Measurements from ENCODE around the gene LHFPL2. TPM values are rescaled to one million over a fixed set of nuclear protein-coding genes. Genes with fewer than 3 reads are reported as not detected.

LHFPL2 gene
- total and polyA plus RNA-seq, 2 experiments from 2014 or later: 10.6 to 50.8 TPM

DNA sequence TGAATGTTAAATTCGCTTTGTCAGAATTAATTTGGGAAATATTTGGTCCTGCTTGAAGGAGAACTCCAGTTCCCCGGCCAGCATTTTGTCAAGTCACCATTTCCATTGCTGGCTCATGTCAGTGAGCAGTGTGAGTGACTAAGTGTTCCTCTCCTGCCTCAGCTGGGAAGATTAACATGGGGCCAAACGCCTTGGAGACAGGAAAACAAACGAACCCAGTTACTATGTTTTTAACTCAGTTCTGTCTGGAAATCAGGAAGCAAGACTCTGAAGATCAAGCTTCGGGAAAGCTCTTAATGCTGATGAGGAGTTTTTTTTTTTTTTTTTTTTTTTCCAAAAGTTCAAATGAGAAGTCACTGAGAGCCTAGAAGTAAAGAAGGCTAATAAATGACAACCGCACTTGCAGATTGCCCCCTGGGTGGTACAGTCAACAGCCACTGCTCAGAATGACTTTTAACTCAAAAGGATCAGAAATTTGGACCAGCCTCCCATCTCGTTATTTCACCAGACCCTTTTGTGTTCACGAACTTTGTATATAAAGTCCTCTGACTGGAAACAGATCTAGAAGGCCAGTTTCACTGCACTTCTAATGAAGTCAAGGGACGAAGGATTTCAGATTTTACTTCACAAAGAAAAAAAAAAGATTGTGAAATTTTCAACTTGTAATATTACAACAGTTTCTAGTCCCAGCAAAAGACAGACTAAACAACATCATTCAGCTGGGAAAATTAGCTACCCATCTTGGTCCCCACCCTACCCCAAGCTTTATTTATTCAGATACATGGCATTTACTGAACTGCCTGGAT, 121.3 kb downstream of the LHFPL2 start:
- peak; percentile 51 for ATAC-seq
- peaks cover 12% of the 10 kb centered on the region for H3K4me1 ChIP-seq (ENCODE audit: insufficient read depth)
- Mint-ChIP-seq H3K27ac (peak overlapping the region; percentile 92), H3K9me3 (no peaks in the 10 kb centered on the region), H3K27me3 (ENCODE audit: insufficient read depth, low read depth, poor library complexity) (no peaks in the 10 kb centered on the region), H3K4me3 (no peak overlapping the region), H3K36me3 (ENCODE audit: low read depth) (no peaks in the 10 kb centered on the region; the same call in 2 of the 3 replicates), H3K4me1 (peaks cover 36% of the 10 kb centered on the region)
- H3K27ac ChIP-seq (ENCODE audit: low read depth): no peak overlapping the region
- H3K4me2 ChIP-seq: no peak overlapping the region
- peak; percentile 62 for DNase-seq (ENCODE audit: low spot score)
- 0 out of 2 replicates have a peak, but pooled peaks cover 4% of the 10 kb centered on the region for H3K9me2 ChIP-seq (ENCODE audit: insufficient read depth)
- H3K27me3 ChIP-seq (ENCODE audit: insufficient read depth): no peaks in the 10 kb centered on the region
- no peaks in the 10 kb centered on the region for H3F3A ChIP-seq (replicated peaks; ENCODE audit: low read depth)
- no peaks in the 10 kb centered on the region for H3K36me3 ChIP-seq (ENCODE audit: insufficient read depth)
- H2AFZ ChIP-seq: no peak overlapping the region
- TF ChIP-seq, protein P1, sequence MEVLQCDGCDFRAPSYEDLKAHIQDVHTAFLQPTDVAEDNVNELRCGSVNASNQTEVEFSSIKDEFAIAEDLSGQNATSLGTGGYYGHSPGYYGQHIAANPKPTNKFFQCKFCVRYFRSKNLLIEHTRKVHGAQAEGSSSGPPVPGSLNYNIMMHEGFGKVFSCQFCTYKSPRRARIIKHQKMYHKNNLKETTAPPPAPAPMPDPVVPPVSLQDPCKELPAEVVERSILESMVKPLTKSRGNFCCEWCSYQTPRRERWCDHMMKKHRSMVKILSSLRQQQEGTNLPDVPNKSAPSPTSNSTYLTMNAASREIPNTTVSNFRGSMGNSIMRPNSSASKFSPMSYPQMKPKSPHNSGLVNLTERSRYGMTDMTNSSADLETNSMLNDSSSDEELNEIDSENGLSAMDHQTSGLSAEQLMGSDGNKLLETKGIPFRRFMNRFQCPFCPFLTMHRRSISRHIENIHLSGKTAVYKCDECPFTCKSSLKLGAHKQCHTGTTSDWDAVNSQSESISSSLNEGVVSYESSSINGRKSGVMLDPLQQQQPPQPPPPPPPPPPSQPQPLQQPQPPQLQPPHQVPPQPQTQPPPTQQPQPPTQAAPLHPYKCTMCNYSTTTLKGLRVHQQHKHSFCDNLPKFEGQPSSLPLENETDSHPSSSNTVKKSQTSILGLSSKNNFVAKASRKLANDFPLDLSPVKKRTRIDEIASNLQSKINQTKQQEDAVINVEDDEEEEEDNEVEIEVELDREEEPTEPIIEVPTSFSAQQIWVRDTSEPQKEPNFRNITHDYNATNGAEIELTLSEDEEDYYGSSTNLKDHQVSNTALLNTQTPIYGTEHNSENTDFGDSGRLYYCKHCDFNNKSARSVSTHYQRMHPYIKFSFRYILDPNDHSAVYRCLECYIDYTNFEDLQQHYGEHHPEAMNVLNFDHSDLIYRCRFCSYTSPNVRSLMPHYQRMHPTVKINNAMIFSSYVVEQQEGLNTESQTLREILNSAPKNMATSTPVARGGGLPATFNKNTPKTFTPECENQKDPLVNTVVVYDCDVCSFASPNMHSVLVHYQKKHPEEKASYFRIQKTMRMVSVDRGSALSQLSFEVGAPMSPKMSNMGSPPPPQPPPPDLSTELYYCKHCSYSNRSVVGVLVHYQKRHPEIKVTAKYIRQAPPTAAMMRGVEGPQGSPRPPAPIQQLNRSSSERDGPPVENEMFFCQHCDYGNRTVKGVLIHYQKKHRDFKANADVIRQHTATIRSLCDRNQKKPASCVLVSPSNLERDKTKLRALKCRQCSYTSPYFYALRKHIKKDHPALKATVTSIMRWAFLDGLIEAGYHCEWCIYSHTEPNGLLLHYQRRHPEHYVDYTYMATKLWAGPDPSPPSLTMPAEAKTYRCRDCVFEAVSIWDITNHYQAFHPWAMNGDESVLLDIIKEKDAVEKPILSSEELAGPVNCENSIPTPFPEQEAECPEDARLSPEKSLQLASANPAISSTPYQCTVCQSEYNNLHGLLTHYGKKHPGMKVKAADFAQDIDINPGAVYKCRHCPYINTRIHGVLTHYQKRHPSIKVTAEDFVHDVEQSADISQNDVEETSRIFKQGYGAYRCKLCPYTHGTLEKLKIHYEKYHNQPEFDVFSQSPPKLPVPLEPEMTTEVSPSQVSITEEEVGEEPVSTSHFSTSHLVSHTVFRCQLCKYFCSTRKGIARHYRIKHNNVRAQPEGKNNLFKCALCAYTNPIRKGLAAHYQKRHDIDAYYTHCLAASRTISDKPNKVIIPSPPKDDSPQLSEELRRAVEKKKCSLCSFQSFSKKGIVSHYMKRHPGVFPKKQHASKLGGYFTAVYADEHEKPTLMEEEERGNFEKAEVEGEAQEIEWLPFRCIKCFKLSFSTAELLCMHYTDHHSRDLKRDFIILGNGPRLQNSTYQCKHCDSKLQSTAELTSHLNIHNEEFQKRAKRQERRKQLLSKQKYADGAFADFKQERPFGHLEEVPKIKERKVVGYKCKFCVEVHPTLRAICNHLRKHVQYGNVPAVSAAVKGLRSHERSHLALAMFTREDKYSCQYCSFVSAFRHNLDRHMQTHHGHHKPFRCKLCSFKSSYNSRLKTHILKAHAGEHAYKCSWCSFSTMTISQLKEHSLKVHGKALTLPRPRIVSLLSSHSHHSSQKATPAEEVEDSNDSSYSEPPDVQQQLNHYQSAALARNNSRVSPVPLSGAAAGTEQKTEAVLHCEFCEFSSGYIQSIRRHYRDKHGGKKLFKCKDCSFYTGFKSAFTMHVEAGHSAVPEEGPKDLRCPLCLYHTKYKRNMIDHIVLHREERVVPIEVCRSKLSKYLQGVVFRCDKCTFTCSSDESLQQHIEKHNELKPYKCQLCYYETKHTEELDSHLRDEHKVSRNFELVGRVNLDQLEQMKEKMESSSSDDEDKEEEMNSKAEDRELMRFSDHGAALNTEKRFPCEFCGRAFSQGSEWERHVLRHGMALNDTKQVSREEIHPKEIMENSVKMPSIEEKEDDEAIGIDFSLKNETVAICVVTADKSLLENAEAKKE (CRISPR knock-in tag; IDR thresholded peaks at IDR 0.05): no peak
- no peak for TF ChIP-seq EZH2phosphoT487 (IDR thresholded peaks at IDR 0.05; ENCODE audit: unreplicated experiment)
- H4K20me1 ChIP-seq (replicated peaks; ENCODE audit: insufficient read depth): peaks cover 11% of the 10 kb centered on the region
- H3K79me2 ChIP-seq (replicated peaks; ENCODE audit: insufficient read depth): peaks cover 42% of the 10 kb centered on the region
- H3K4me3 ChIP-seq: no peak overlapping the region

DNA sequence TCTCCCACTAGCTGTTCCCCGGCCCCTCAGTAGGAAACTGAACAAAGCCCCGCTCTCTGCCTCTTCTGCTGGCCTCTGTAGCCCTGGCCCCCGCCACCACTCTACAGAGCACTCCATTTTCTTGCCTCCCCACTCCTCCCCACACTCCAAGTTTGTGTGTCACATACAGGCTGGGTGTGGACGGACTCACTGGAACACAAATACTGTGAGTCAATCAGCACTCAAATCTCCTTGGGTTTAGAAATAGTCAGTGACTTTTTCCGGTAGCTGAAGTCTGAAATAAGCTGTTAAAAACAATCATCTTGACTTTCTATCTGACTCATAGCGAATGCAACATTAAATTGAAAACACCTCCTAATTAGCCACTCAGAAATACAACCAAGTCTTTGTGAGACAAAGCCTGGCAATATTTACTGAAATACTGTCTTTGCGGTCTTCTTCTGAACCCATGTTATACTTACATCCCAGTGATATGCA, 122.5 kb downstream of the LHFPL2 start:
- Histone ChIP-seq H3K4me1 (ENCODE audit: insufficient read depth) (peaks cover 12% of the 10 kb centered on the region), H2AFZ (no peak overlapping the region), H3K36me3 (ENCODE audit: insufficient read depth) (no peaks in the 10 kb centered on the region), H3K27ac (ENCODE audit: low read depth) (no peak overlapping the region), H3K9me2 (ENCODE audit: insufficient read depth) (0 out of 2 replicates have a peak, but pooled peaks cover 4% of the 10 kb centered on the region), H3K27me3 (ENCODE audit: insufficient read depth) (no peaks in the 10 kb centered on the region), H3K4me2 (no peak overlapping the region), H3F3A (replicated peaks; ENCODE audit: low read depth) (no peaks in the 10 kb centered on the region), H3K4me3 (no peak overlapping the region), H3K79me2 (replicated peaks; ENCODE audit: insufficient read depth) (peaks cover 45% of the 10 kb centered on the region), H4K20me1 (replicated peaks; ENCODE audit: insufficient read depth) (peaks cover 11% of the 10 kb centered on the region)
- no peaks in the 10 kb centered on the region for H3K9me3 Mint-ChIP-seq
- DNase-seq (ENCODE audit: low spot score): no peak
- no peak for ATAC-seq
- H3K4me3 Mint-ChIP-seq: no peak overlapping the region
- no peaks in the 10 kb centered on the region; the same call in 2 of the 3 replicates for H3K36me3 Mint-ChIP-seq (ENCODE audit: low read depth)
- peaks cover 40% of the 10 kb centered on the region for H3K4me1 Mint-ChIP-seq
- H3K27me3 Mint-ChIP-seq (ENCODE audit: insufficient read depth, low read depth, poor library complexity): no peaks in the 10 kb centered on the region
- peak overlapping the region; percentile 92; the same call in 1 of the 2 replicates for H3K27ac Mint-ChIP-seq
- TF ChIP-seq NANOG (IDR thresholded peaks at IDR 0.05; ENCODE audit: borderline replicate concordance) (no peak), CREB1 (CRISPR knock-in tag; IDR thresholded peaks at IDR 0.05; ENCODE audit: low read depth) (no peak), ZNF114 (CRISPR knock-in tag; IDR thresholded peaks at IDR 0.05) (no peak), JUNB (IDR thresholded peaks at IDR 0.05; ENCODE audit: unreplicated experiment) (no peak), ZNF331 (CRISPR knock-in tag; IDR thresholded peaks at IDR 0.05; ENCODE audit: low read depth) (no peak), EZH2phosphoT487 (IDR thresholded peaks at IDR 0.05; ENCODE audit: unreplicated experiment) (no peak)
- TF ChIP-seq, protein P2, sequence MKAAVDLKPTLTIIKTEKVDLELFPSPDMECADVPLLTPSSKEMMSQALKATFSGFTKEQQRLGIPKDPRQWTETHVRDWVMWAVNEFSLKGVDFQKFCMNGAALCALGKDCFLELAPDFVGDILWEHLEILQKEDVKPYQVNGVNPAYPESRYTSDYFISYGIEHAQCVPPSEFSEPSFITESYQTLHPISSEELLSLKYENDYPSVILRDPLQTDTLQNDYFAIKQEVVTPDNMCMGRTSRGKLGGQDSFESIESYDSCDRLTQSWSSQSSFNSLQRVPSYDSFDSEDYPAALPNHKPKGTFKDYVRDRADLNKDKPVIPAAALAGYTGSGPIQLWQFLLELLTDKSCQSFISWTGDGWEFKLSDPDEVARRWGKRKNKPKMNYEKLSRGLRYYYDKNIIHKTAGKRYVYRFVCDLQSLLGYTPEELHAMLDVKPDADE (IDR thresholded peaks at IDR 0.05): no peak
- TF ChIP-seq, protein P3, sequence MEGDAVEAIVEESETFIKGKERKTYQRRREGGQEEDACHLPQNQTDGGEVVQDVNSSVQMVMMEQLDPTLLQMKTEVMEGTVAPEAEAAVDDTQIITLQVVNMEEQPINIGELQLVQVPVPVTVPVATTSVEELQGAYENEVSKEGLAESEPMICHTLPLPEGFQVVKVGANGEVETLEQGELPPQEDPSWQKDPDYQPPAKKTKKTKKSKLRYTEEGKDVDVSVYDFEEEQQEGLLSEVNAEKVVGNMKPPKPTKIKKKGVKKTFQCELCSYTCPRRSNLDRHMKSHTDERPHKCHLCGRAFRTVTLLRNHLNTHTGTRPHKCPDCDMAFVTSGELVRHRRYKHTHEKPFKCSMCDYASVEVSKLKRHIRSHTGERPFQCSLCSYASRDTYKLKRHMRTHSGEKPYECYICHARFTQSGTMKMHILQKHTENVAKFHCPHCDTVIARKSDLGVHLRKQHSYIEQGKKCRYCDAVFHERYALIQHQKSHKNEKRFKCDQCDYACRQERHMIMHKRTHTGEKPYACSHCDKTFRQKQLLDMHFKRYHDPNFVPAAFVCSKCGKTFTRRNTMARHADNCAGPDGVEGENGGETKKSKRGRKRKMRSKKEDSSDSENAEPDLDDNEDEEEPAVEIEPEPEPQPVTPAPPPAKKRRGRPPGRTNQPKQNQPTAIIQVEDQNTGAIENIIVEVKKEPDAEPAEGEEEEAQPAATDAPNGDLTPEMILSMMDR (conservative IDR thresholded peaks at IDR 0.05; ENCODE audit: low read depth in 2 of 2): no peak
